Measurements from ENCODE around the gene BNIP3.

BNIP3 gene

GRCh38 chr10:131933016-131933695, 48.6 kb downstream of the BNIP3 start:
- no peak overlapping the region for H3K4me3 ChIP-seq (ENCODE audit: low read depth, low read length)

GRCh38 chr10:131931981-131932380, 49.7 kb downstream of the BNIP3 start:
- DNase-seq (ENCODE audit: low read depth), result no peak
- no peak for TF ChIP-seq CTCF (IDR thresholded peaks at IDR 0.05; ENCODE audit: insufficient read depth, low read depth, low read length, missing control alignments)
- H3K4me3 ChIP-seq (ENCODE audit: low read depth, low read length), result no peak overlapping the region

More at GRCh38 chr10:131933016-131933695, 48.6 kb downstream of the BNIP3 start:
- no peak for DNase-seq (ENCODE audit: low read depth)
- no peak for TF ChIP-seq CTCF (IDR thresholded peaks at IDR 0.05; ENCODE audit: insufficient read depth, low read depth, low read length, missing control alignments)

GRCh38 chr10:131930586-131931330, 51.0 kb downstream of the BNIP3 start:
- DNase-seq (ENCODE audit: low read depth), result no peak
- TF ChIP-seq CTCF (IDR thresholded peaks at IDR 0.05; ENCODE audit: insufficient read depth, low read depth, low read length, missing control alignments), result no peak

GRCh38 chr10:131930150-131930549, 51.6 kb downstream of the BNIP3 start:
- H3K4me3 ChIP-seq (ENCODE audit: low read depth, low read length), result no peak overlapping the region
- no peak for TF ChIP-seq CTCF (IDR thresholded peaks at IDR 0.05; ENCODE audit: insufficient read depth, low read depth, low read length, missing control alignments)
- no peak for DNase-seq (ENCODE audit: low read depth)

More at GRCh38 chr10:131930586-131931330, 51.0 kb downstream of the BNIP3 start:
- H3K4me3 ChIP-seq (ENCODE audit: low read depth, low read length), result no peak overlapping the region

GRCh38 chr10:131929122-131929845, 52.4 kb downstream of the BNIP3 start:
- no peak for DNase-seq (ENCODE audit: low read depth)
- no peak for TF ChIP-seq CTCF (IDR thresholded peaks at IDR 0.05; ENCODE audit: insufficient read depth, low read depth, low read length, missing control alignments)
- H3K4me3 ChIP-seq (ENCODE audit: low read depth, low read length), result no peak overlapping the region

GRCh38 chr10:131928248-131929095, 53.3 kb downstream of the BNIP3 start:
- H3K4me3 ChIP-seq (ENCODE audit: low read depth, low read length), result 0 out of 2 replicates have a peak overlapping the region, but pooled peaks have one; percentile 2
- no peak for TF ChIP-seq CTCF (IDR thresholded peaks at IDR 0.05; ENCODE audit: insufficient read depth, low read depth, low read length, missing control alignments)
- DNase-seq (ENCODE audit: low read depth), result peak; percentile 63
